ENCODE data around the gene IFI27. TPM values are rescaled to one million over a fixed set of nuclear protein-coding genes. Genes with fewer than 3 reads are reported as not detected.

The IFI27 gene
- total RNA-seq, 1 donor from 2014 or later, result 147 TPM

Other genes with a start within 250 kb of the IFI27 start
- gene FAM181A, start 183.4 kb upstream of the IFI27 start, total RNA-seq, result not detected
- gene ASB2, start 134.2 kb upstream of the IFI27 start, total RNA-seq, result 156 TPM
- gene CCDC197, start 113.4 kb upstream of the IFI27 start, total RNA-seq, result 3.4 TPM
- 0.30 TPM for gene OTUB2, start 84.4 kb upstream of the IFI27 start, total RNA-seq
- gene DDX24, start 29.5 kb upstream of the IFI27 start, total RNA-seq, result 245 TPM
- 9.3 TPM for gene IFI27L1, start 29.4 kb upstream of the IFI27 start, total RNA-seq
- gene IFI27L2, start 18.9 kb downstream of the IFI27 start, total RNA-seq, result 93.0 TPM
- gene PPP4R4, start 63.6 kb downstream of the IFI27 start, total RNA-seq, result 0.30 TPM
- gene SERPINA10, start 182.5 kb downstream of the IFI27 start, total RNA-seq, result not detected
- not detected for gene SERPINA6, start 212.6 kb downstream of the IFI27 start, total RNA-seq

Data from cardiac septum (tissue), 1 donor.